ENCODE measurements around the gene RPS29. TPM values are rescaled to one million over a fixed set of nuclear protein-coding genes. Genes with fewer than 3 reads are reported as not detected.
A peak's percentile ranks its signal among the peaks of the same experiment; 100 is the strongest.

RPS29 gene
- total and polyA plus RNA-seq, 2 of the 13 experiments (the other 11 are each of a cell fraction or from before 2014, with no cell fraction given) = 4,303 to 8,215 TPM

- TF ChIP-seq NR1H2 (CRISPR knock-in tag; IDR thresholded peaks at IDR 0.05; ENCODE audit: borderline replicate concordance, low read depth) (no peak), NR2C2 (CRISPR knock-in tag; IDR thresholded peaks at IDR 0.05; ENCODE audit: borderline replicate concordance) (no peak; the same call in 1 of the 2 replicates), CTCF (CRISPR knock-in tag; IDR thresholded peaks at IDR 0.05) (peak; percentile 46), ZFAT (CRISPR knock-in tag; conservative IDR thresholded peaks at IDR 0.05) (no peak; the same call in 1 of the 2 replicates), ZSCAN12 (CRISPR knock-in tag; IDR thresholded peaks at IDR 0.05) (peak; percentile 55; the same call in 1 of the 2 replicates), ZNF432 (CRISPR knock-in tag; IDR thresholded peaks at IDR 0.05; ENCODE audit: borderline replicate concordance) (no peak), ZGPAT (CRISPR knock-in tag; IDR thresholded peaks at IDR 0.05) (peak; percentile 79), PATZ1 (CRISPR knock-in tag; IDR thresholded peaks at IDR 0.05) (no peak; the same call in 1 of the 2 replicates), SSRP1 (CRISPR knock-in tag; IDR thresholded peaks at IDR 0.05) (0 out of 2 replicates have a peak, but pooled peaks have one; percentile 8), HNF1B (CRISPR knock-in tag; IDR thresholded peaks at IDR 0.05) (peak; percentile 67)
- TF ChIP-seq, protein P1, sequence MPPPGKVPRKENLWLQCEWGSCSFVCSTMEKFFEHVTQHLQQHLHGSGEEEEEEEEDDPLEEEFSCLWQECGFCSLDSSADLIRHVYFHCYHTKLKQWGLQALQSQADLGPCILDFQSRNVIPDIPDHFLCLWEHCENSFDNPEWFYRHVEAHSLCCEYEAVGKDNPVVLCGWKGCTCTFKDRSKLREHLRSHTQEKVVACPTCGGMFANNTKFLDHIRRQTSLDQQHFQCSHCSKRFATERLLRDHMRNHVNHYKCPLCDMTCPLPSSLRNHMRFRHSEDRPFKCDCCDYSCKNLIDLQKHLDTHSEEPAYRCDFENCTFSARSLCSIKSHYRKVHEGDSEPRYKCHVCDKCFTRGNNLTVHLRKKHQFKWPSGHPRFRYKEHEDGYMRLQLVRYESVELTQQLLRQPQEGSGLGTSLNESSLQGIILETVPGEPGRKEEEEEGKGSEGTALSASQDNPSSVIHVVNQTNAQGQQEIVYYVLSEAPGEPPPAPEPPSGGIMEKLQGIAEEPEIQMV (CRISPR knock-in tag; IDR thresholded peaks at IDR 0.05; ENCODE audit: low read depth) = peak; percentile 9; the same call in 1 of the 2 replicates
- TF ChIP-seq, protein P2, sequence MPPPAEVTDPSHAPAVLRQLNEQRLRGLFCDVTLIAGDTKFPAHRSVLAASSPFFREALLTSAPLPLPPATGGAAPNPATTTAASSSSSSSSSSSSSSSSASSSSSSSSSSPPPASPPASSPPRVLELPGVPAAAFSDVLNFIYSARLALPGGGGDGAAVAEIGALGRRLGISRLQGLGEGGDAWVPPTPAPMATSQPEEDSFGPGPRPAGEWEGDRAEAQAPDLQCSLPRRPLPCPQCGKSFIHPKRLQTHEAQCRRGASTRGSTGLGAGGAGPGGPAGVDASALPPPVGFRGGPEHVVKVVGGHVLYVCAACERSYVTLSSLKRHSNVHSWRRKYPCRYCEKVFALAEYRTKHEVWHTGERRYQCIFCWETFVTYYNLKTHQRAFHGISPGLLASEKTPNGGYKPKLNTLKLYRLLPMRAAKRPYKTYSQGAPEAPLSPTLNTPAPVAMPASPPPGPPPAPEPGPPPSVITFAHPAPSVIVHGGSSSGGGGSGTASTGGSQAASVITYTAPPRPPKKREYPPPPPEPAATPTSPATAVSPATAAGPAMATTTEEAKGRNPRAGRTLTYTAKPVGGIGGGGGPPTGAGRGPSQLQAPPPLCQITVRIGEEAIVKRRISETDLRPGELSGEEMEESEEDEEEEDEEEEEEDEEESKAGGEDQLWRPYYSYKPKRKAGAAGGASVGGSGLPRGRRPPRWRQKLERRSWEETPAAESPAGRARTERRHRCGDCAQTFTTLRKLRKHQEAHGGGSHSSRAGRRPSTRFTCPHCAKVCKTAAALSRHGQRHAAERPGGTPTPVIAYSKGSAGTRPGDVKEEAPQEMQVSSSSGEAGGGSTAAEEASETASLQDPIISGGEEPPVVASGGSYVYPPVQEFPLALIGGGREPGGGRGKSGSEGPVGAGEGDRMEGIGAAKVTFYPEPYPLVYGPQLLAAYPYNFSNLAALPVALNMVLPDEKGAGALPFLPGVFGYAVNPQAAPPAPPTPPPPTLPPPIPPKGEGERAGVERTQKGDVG (CRISPR knock-in tag; IDR thresholded peaks at IDR 0.05; ENCODE audit: borderline replicate concordance) = no peak
- TF ChIP-seq, protein P3, sequence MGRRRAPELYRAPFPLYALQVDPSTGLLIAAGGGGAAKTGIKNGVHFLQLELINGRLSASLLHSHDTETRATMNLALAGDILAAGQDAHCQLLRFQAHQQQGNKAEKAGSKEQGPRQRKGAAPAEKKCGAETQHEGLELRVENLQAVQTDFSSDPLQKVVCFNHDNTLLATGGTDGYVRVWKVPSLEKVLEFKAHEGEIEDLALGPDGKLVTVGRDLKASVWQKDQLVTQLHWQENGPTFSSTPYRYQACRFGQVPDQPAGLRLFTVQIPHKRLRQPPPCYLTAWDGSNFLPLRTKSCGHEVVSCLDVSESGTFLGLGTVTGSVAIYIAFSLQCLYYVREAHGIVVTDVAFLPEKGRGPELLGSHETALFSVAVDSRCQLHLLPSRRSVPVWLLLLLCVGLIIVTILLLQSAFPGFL (CRISPR knock-in tag; IDR thresholded peaks at IDR 0.05) = no peak; the same call in 1 of the 2 replicates
Measured at GRCh38 chr14:49620182-49621113, 34.3 kb upstream of the RPS29 start, which contains the start of the genes MGAT2 and RPL36AL (continued).
